ENCODE results near the gene TLR9. TPM values are rescaled to one million over a fixed set of nuclear protein-coding genes. Genes with fewer than 3 reads are reported as not detected.

TLR9 gene
- total and polyA plus RNA-seq, 9 of the 15 experiments (the other 6 are each of a cell fraction or from before 2014, with no cell fraction given): not detected

DNA sequence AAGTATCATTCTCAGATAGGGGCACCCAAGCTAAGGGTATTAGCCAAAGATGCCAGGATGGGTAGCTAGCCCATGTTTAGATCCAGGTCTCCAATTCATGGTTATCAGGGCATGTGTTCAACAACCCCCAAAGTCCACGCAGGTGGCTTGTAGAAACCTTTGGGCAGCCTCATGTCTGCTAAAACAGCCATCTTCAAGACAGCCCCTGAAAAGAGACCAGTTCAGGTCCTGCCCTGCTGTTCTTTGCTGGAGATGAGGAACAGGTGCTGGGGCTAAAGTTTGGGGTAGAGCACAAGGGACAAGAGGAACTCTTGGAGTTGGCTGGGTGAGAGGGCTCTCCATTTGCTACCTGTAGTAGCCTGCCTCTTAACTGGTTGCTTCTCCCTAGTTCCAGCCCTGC lies 24.7 kb upstream of the TLR9 start (continued):
- TF ChIP-seq BRF1 (IDR thresholded peaks at IDR 0.05; ENCODE audit: borderline replicate concordance, extremely low read depth, insufficient read length) (no peak), GATA2 (CRISPR knock-in tag; IDR thresholded peaks at IDR 0.05) (no peak), SMAD4 (CRISPR knock-in tag; conservative IDR thresholded peaks at IDR 0.05) (no peak), GABPA (tag; conservative IDR thresholded peaks at IDR 0.05; ENCODE audit: low read depth) (no peak), ADNP (tag; IDR thresholded peaks at IDR 0.05) (no peak), NELFE (IDR thresholded peaks at IDR 0.05; ENCODE audit: insufficient read depth, insufficient read length) (no peak), HDAC6 (IDR thresholded peaks at IDR 0.05; ENCODE audit: low read depth, low read length) (no peak), TBL1XR1 (IDR thresholded peaks at IDR 0.05; ENCODE audit: low read length in 2 of 2) (no peak)
- TF ChIP-seq, protein P1, sequence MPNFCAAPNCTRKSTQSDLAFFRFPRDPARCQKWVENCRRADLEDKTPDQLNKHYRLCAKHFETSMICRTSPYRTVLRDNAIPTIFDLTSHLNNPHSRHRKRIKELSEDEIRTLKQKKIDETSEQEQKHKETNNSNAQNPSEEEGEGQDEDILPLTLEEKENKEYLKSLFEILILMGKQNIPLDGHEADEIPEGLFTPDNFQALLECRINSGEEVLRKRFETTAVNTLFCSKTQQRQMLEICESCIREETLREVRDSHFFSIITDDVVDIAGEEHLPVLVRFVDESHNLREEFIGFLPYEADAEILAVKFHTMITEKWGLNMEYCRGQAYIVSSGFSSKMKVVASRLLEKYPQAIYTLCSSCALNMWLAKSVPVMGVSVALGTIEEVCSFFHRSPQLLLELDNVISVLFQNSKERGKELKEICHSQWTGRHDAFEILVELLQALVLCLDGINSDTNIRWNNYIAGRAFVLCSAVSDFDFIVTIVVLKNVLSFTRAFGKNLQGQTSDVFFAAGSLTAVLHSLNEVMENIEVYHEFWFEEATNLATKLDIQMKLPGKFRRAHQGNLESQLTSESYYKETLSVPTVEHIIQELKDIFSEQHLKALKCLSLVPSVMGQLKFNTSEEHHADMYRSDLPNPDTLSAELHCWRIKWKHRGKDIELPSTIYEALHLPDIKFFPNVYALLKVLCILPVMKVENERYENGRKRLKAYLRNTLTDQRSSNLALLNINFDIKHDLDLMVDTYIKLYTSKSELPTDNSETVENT (CRISPR knock-in tag; IDR thresholded peaks at IDR 0.05): no peak

DNA sequence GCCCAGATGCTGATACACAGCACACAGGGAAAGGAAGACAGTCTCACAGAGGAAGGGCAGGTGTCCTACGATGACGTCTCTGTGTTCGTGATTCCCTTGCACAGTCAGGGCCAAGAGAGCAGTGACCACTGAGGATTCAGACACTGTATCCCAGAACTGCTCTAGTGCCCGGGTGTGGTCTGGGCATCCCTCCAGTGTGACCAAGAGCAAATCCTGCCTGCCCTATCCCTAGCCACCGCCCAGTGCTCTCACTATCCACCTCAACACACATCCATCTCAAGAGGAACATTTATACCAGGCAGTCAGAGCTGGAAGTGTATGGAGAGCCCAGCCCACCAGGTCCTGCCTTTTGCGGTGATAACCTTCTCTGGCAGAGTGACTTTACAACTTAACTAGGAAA lies 24.2 kb upstream of the TLR9 start:
- Histone ChIP-seq H3K9me1 (ENCODE audit: control insufficient read depth, insufficient read depth, low read length) (no peaks in the 10 kb centered on the region), H4K20me1 (replicated peaks; ENCODE audit: control insufficient read depth, insufficient read depth, low read length) (0 out of 2 replicates have a peak, but pooled peaks cover 6% of the 10 kb centered on the region), H3K4me3 (no peak overlapping the region), H3K79me2 (ENCODE audit: control insufficient read depth, insufficient read depth, low read length) (no peaks in the 10 kb centered on the region), H3K4me2 (ENCODE audit: insufficient read depth, low read length) (no peak overlapping the region), H3K36me3 (ENCODE audit: control insufficient read depth, insufficient read depth, low read length) (peaks cover 43% of the 10 kb centered on the region; the same call in 2 of the 3 replicates), H3K9me3 (replicated peaks; ENCODE audit: control insufficient read depth, insufficient read depth, low read depth, low read length) (no peaks in the 10 kb centered on the region), H2AFZ (ENCODE audit: low read depth, low read length) (no peak overlapping the region), H3K27me3 (ENCODE audit: control insufficient read depth in 2 of 2, insufficient read depth in 2 of 2, low read length in 2 of 2) (no peaks in the 10 kb centered on the region), H3K4me1 (replicated peaks in 1 of 2; ENCODE audit: control insufficient read depth in 2 of 2, insufficient read depth in 2 of 2, low read length in 2 of 2) (peaks cover 11 to 21% of the 10 kb centered on the region in 2 experiments; a peak in 4 of 5 replicates), H3K9ac (ENCODE audit: insufficient read depth in 1 of 2, low read depth in 2 of 2, low read length in 2 of 2) (no peak overlapping the region), H3K27ac (ENCODE audit: extremely low read depth, low read depth, low read length) (no peak overlapping the region)
- TF ChIP-seq, protein P2, sequence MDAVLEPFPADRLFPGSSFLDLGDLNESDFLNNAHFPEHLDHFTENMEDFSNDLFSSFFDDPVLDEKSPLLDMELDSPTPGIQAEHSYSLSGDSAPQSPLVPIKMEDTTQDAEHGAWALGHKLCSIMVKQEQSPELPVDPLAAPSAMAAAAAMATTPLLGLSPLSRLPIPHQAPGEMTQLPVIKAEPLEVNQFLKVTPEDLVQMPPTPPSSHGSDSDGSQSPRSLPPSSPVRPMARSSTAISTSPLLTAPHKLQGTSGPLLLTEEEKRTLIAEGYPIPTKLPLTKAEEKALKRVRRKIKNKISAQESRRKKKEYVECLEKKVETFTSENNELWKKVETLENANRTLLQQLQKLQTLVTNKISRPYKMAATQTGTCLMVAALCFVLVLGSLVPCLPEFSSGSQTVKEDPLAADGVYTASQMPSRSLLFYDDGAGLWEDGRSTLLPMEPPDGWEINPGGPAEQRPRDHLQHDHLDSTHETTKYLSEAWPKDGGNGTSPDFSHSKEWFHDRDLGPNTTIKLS (IDR thresholded peaks at IDR 0.05; ENCODE audit: borderline replicate concordance, low read depth): no peak
- in situ Hi-C loops (cut with MboI): no loop called here
- ChIA-PET POLR2A (interaction anchor here (0.7 to 1.7 kb wide), 5 partner anchors 9 to 27 kb away, joined by 4 to 10 read pairs (median 4); no protein-coding TSS in a partner anchor), CTCF (ENCODE audit: low intra/inter-chr PET ratio) (no interaction called here)
- FAIRE-seq (no peak), DNase-seq (ENCODE audit: extremely low read depth in 1 of 4, low spot score in 3 of 4) (no peak), ATAC-seq (no peak)
- BruUV-seq (replicated peaks): no TSS peak
- intact Hi-C loops (cut with micrococcal nuclease): no loop called here
- 84% methylated on average over 5 of the region's 6 CpGs for WGBS (ENCODE audit: insufficient coverage, low coverage, missing lambda C conversion rate)

Data from K562 (cell line).